Panc1 (cell line): ENCODE data around the gene RBM19.

ENCODE experiments used
- CTCF ChIP-seq: fragments of 450-650 bp; IDR thresholded peaks from 2 replicates; pipeline ENCODE4 v1.5.1; 2017; ENCODE audit warnings: mild to moderate bottlenecking
- POLR2AphosphoS5 ChIP-seq: IDR thresholded peaks from 2 replicates; pipeline ENCODE4 v1.6.1; 2012; ENCODE audit warnings: mild to moderate bottlenecking, low read depth, low read length, moderate library complexity
- REST ChIP-seq, 2 experiments: IDR thresholded peaks; 2 replicates each; pipeline ENCODE4 v1.6.1; 2011 to 2012; ENCODE audit warnings: low read depth in 2 of 2, control low read depth in 1 of 2, low read length in 1 of 2, mild to moderate bottlenecking in 1 of 2, moderate library complexity in 1 of 2; ENCODE audit not compliant: insufficient read depth in 1 of 2
- SIN3A ChIP-seq: IDR thresholded peaks from 2 replicates; pipeline ENCODE4 v1.6.1; 2012; ENCODE audit warnings: low read depth, mild to moderate bottlenecking, low read length, moderate library complexity, borderline replicate concordance; ENCODE audit not compliant: insufficient read depth
- TCF7L2 ChIP-seq: IDR thresholded peaks from 2 replicates; pipeline ENCODE4 v1.6.1; 2011; ENCODE audit warnings: mild to moderate bottlenecking, low read depth, low read length, inconsistent platforms

GRCh38 chr12:113877607-113878006, 88.5 kb downstream of the RBM19 start:
- no peak for TF ChIP-seq CTCF
- TF ChIP-seq TCF7L2 = no peak
- no peak for TF ChIP-seq REST (IDR thresholded peaks at IDR 0.05; ENCODE audit: insufficient read depth in 1 of 2, low read depth in 2 of 2, low read length in 1 of 2)
- TF ChIP-seq POLR2AphosphoS5 = no peak
- no peak for TF ChIP-seq SIN3A
